ENCODE measurements around the gene KCNK15. TPM values are rescaled to one million over a fixed set of nuclear protein-coding genes. Genes with fewer than 3 reads are reported as not detected.

The KCNK15 gene
- total and polyA plus RNA-seq, 2 experiments from 2014 or later: 0.32 TPM; not detected in 1

DNA sequence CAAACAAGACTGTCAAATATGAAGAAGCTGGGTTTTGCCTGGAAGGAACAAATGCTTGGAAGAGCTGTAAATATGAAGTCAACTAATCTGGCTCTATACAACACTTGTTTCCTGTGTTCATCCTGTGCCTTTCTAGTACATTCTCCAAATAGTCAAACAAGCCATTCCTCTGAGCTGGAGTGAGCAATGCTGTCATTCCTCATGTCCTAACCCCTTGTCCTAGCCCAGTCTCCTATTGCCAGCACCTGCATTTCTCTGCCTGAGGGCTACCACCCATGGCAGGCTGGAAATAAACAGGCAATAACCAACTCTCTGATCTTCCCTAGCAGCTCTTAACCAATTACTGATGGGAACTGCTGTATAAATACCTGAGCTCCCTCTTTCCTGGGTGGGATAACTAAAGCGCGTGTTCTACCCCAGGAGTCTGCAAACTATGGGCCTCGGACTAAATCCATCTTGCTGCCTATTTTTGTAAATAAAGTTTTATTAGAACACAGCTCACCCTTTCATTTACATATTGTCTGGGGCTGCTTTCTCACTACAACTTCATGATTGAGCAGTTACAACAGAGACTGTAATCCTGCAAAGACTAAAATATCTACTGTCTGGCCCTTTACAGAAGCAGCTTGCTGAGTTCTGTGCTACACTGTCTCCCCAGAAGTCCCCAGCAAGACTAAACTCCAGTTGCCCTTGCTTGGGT, 51.2 kb downstream of the KCNK15 start:
- no peaks in the 10 kb centered on the region for H3K4me1 ChIP-seq (ENCODE audit: low read depth)
- H3K9me3 ChIP-seq (ENCODE audit: low read depth): no peaks in the 10 kb centered on the region
- H3K36me3 ChIP-seq: no peaks in the 10 kb centered on the region
- H3K27ac ChIP-seq: no peak overlapping the region
- no peak overlapping the region for H3K4me3 ChIP-seq
- H3K27me3 ChIP-seq: no peaks in the 10 kb centered on the region
- DNase-seq (ENCODE audit: low read depth in 1 of 2, low spot score in 1 of 2): no peak
- TF ChIP-seq, protein P1, sequence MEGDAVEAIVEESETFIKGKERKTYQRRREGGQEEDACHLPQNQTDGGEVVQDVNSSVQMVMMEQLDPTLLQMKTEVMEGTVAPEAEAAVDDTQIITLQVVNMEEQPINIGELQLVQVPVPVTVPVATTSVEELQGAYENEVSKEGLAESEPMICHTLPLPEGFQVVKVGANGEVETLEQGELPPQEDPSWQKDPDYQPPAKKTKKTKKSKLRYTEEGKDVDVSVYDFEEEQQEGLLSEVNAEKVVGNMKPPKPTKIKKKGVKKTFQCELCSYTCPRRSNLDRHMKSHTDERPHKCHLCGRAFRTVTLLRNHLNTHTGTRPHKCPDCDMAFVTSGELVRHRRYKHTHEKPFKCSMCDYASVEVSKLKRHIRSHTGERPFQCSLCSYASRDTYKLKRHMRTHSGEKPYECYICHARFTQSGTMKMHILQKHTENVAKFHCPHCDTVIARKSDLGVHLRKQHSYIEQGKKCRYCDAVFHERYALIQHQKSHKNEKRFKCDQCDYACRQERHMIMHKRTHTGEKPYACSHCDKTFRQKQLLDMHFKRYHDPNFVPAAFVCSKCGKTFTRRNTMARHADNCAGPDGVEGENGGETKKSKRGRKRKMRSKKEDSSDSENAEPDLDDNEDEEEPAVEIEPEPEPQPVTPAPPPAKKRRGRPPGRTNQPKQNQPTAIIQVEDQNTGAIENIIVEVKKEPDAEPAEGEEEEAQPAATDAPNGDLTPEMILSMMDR (IDR thresholded peaks at IDR 0.05; ENCODE audit: low read depth, low read length): no peak

DNA sequence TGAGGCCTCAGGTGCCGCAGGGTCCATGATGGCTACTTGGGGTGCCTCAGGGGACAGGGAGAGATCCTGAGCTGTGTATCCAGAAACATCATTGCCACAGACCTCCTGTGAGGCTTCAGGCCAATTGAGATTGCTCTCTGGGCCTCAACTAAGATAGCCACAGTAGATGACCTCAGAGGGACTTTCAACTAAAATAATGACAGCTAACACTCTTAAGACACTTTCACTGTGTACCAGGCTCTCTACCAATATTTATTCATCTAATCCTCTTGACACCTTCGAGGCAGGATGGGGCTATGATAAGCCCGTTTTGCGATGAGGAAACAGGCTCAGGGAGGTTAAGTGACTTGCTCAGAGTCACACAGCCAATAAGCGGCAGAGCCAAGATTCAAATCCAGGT, 54.0 kb downstream of the KCNK15 start:
- Histone ChIP-seq H3K4me3 (no peak overlapping the region), H3K9me3 (ENCODE audit: low read depth) (no peaks in the 10 kb centered on the region), H3K36me3 (no peaks in the 10 kb centered on the region), H3K27me3 (no peaks in the 10 kb centered on the region), H3K4me1 (ENCODE audit: low read depth) (peaks cover 7% of the 10 kb centered on the region), H3K27ac (no peak overlapping the region)
- TF ChIP-seq, protein P1 (IDR thresholded peaks at IDR 0.05; ENCODE audit: low read depth, low read length): no peak
- DNase-seq (ENCODE audit: low read depth in 1 of 2, low spot score in 1 of 2): no peak

DNA sequence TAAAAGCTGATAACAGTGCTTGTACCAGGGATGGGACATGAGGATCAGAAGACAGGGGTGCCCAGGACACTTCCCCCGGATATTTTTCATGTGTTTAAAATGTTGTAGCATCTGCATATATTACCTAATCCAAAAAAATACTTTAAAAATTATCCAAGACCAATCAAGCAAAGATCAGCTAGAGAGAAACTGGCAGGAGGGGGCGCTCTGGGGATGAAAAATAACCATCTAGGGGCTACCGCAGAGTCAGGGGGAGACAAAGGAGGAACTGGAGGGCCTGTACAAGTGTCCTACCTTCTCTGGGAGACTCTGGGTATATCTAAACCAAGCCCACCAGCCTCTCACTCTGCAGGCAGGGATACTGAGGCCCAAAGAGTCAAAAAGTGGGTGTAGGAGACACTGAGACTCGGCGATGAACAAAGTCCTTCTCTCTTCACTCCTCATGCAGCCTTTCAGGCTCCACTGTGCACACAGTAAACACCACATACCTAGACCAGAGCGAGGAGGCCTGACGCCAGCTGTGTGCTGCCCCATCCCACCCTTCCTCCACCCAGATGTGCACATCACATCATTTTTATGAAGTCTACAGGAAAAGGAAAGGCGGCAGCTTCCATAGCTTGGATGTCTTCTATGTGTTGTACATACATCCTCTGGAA, 54.9 kb downstream of the KCNK15 start:
- H3K4me3 ChIP-seq: no peak overlapping the region
- no peaks in the 10 kb centered on the region for H3K9me3 ChIP-seq (ENCODE audit: low read depth)
- DNase-seq (ENCODE audit: low read depth in 1 of 2, low spot score in 1 of 2): no peak
- H3K4me1 ChIP-seq (ENCODE audit: low read depth): peaks cover 9% of the 10 kb centered on the region
- H3K27me3 ChIP-seq: no peaks in the 10 kb centered on the region
- H3K27ac ChIP-seq: no peak overlapping the region
- TF ChIP-seq, protein P1 (IDR thresholded peaks at IDR 0.05; ENCODE audit: low read depth, low read length): peak; percentile 38
- H3K36me3 ChIP-seq: no peaks in the 10 kb centered on the region

Other genes with a start within 250 kb of the KCNK15 start
- gene SERINC3, start 223.8 kb upstream of the KCNK15 start, total RNA-seq: 49.2 and 82.9 TPM in 2 replicates
- 73.8 and 95.1 TPM in 2 replicates for gene SERINC3, start 223.8 kb upstream of the KCNK15 start, polyA plus RNA-seq
- 100 and 112 TPM in 2 replicates for gene PKIG, start 163.3 kb upstream of the KCNK15 start, total RNA-seq
- gene PKIG, start 163.3 kb upstream of the KCNK15 start, polyA plus RNA-seq: 68.0 and 90.4 TPM in 2 replicates
- 10.0 and 18.9 TPM in 2 replicates for gene ADA, start 94.2 kb upstream of the KCNK15 start, total RNA-seq
- 16.7 and 28.6 TPM in 2 replicates for gene ADA, start 94.2 kb upstream of the KCNK15 start, polyA plus RNA-seq
- gene CCN5, start 30.5 kb upstream of the KCNK15 start, total RNA-seq: not detected in 2 replicates
- 0.20 TPM in 1 of 2 replicates, not detected in the other for gene CCN5, start 30.5 kb upstream of the KCNK15 start, polyA plus RNA-seq
- gene RIMS4, start 64.7 kb downstream of the KCNK15 start, total RNA-seq: 4.3 and 5.3 TPM in 2 replicates
- gene RIMS4, start 64.7 kb downstream of the KCNK15 start, polyA plus RNA-seq: 2.0 and 3.6 TPM in 2 replicates
- gene YWHAB, start 139.8 kb downstream of the KCNK15 start, total RNA-seq: 66.0 and 66.8 TPM in 2 replicates
- gene YWHAB, start 139.8 kb downstream of the KCNK15 start, polyA plus RNA-seq: 167 and 242 TPM in 2 replicates
- 15.3 and 36.0 TPM in 2 replicates for gene PABPC1L, start 164.2 kb downstream of the KCNK15 start, total RNA-seq
- gene PABPC1L, start 164.2 kb downstream of the KCNK15 start, polyA plus RNA-seq: 14.9 and 17.2 TPM in 2 replicates
- 79.2 and 80.0 TPM in 2 replicates for gene TOMM34, start 214.5 kb downstream of the KCNK15 start, total RNA-seq
- 107 and 130 TPM in 2 replicates for gene TOMM34, start 214.5 kb downstream of the KCNK15 start, polyA plus RNA-seq
- gene STK4, start 220.6 kb downstream of the KCNK15 start, total RNA-seq: 9.7 and 16.0 TPM in 2 replicates
- gene STK4, start 220.6 kb downstream of the KCNK15 start, polyA plus RNA-seq: 18.0 and 19.1 TPM in 2 replicates